Caki2 (cell line): Measurements from ENCODE around the gene NR4A2. TPM values are rescaled to one million over a fixed set of nuclear protein-coding genes. Genes with fewer than 3 reads are reported as not detected.

ENCODE experiments used
- DNase-seq: peaks from one replicate; pipeline ENCODE4 v3.0.0-alpha.2; 2015; ENCODE audit warnings: low read depth
- in situ Hi-C: cut with HindIII; loops from 2 replicates; pipeline ENCODE4 v1.10.0; 2016; ENCODE audit warnings: low sequenced_read_pairs, low pct_unique_long_range_greater_than_20kb, mixed read lengths
- total RNA-seq: library from RNA; depleted of rRNA; stranded (reverse); fragments of >200 nt; shearing (Covaris generic); gene quantifications from 2 replicates; pipeline ENCODE4 v1.2.3, GENCODE V29; 2014; ENCODE audit warnings: low replicate concordance

Gene NR4A2
- total RNA-seq, 1 experiment from 2014 or later = not detected

- no peak for DNase-seq
- in situ Hi-C loops = loop anchor here (25.0 kb wide), 1 partner anchor 259 kb away; no protein-coding TSS in a partner anchor
Observed at GRCh38 chr2:156327835-156328695, 4.5 kb downstream of the NR4A2 start.

- in situ Hi-C loops = loop anchor here (25.0 kb wide), 1 partner anchor 261 kb away; no protein-coding TSS in a partner anchor
- no peak for DNase-seq
Observed at GRCh38 chr2:156326526-156327095, 5.9 kb downstream of the NR4A2 start.

- DNase-seq = no peak
- in situ Hi-C loops = loop anchor here (25.0 kb wide), 1 partner anchor 261 kb away; no protein-coding TSS in a partner anchor
Observed at GRCh38 chr2:156325688-156326525, 6.6 kb downstream of the NR4A2 start.

- DNase-seq = no peak
- in situ Hi-C loops = no loop called here
Observed at GRCh38 chr2:156323754-156324153, 8.8 kb downstream of the NR4A2 start.

- in situ Hi-C loops = no loop called here
- no peak for DNase-seq
Observed at GRCh38 chr2:156322686-156323231, 9.8 kb downstream of the NR4A2 start.

- in situ Hi-C loops = no loop called here
- no peak for DNase-seq
Observed at GRCh38 chr2:156322051-156322685, 10.4 kb downstream of the NR4A2 start.

- no peak for DNase-seq
- in situ Hi-C loops = no loop called here
Observed at GRCh38 chr2:156321243-156321904, 11.1 kb downstream of the NR4A2 start.

- in situ Hi-C loops = no loop called here
- DNase-seq = no peak
Observed at GRCh38 chr2:156320486-156321098, 11.9 kb downstream of the NR4A2 start.

- in situ Hi-C loops = no loop called here
- peak; percentile 82 for DNase-seq
Observed at GRCh38 chr2:156319811-156320485, 12.6 kb downstream of the NR4A2 start.

GRCh38 chr2:156317631-156318030 is 14.9 kb downstream of the NR4A2 start:
- in situ Hi-C loops = no loop called here
- no peak for DNase-seq

- DNase-seq = no peak
- in situ Hi-C loops = no loop called here
Observed at GRCh38 chr2:156311976-156312375, 20.5 kb downstream of the NR4A2 start.

GRCh38 chr2:156310773-156311172 is 21.7 kb downstream of the NR4A2 start:
- in situ Hi-C loops = no loop called here
- DNase-seq = no peak

- in situ Hi-C loops = no loop called here
Observed at GRCh38 chr2:156309917-156310316, 22.6 kb downstream of the NR4A2 start.

GRCh38 chr2:156309167-156309566 is 23.4 kb downstream of the NR4A2 start:
- no peak for DNase-seq
- in situ Hi-C loops = no loop called here

More at GRCh38 chr2:156309917-156310316, 22.6 kb downstream of the NR4A2 start:
- DNase-seq = no peak

GRCh38 chr2:156306821-156307220 is 25.7 kb downstream of the NR4A2 start:
- in situ Hi-C loops = no loop called here

GRCh38 chr2:156305121-156305520 is 27.4 kb downstream of the NR4A2 start:
- no peak for DNase-seq
- in situ Hi-C loops = no loop called here

More at GRCh38 chr2:156306821-156307220, 25.7 kb downstream of the NR4A2 start:
- DNase-seq = no peak

GRCh38 chr2:156300337-156300736 is 32.2 kb downstream of the NR4A2 start:
- in situ Hi-C loops = no loop called here
- DNase-seq = no peak
